Vagina (tissue), 2 donors: Measurements from ENCODE around the gene FCRL2.

Experiments used
- POLR2A ChIP-seq, 2 donors: fragments of 450-650 bp; IDR thresholded peaks; one replicate each; pipeline ENCODE4 v1.6.1; 2017; ENCODE audit warnings: antibody characterized with exemption in 2 of 2, mild to moderate bottlenecking in 2 of 2, moderate library complexity in 2 of 2
- POLR2AphosphoS5 ChIP-seq, 2 donors: sonication (generic); formaldehyde crosslinking; IDR thresholded peaks; one replicate each; pipeline ENCODE4 v1.9.0; 2017; ENCODE audit warnings: antibody characterized with exemption in 2 of 2, mild to moderate bottlenecking in 2 of 2, low read depth in 1 of 2; ENCODE audit not compliant: insufficient read depth in 1 of 2
- TF ChIP-seq, protein P1 (sequence below), 3 experiments: fragments of 450-650 bp in 2 of 3; fragments of 200-600 bp in 1 of 3; sonication (generic) in 1 of 3; IDR thresholded peaks; one replicate each; pipeline ENCODE4 v1.5.1; 2017 to 2019; ENCODE audit warnings: antibody characterized with exemption in 3 of 3, mild to moderate bottlenecking in 2 of 3, moderate library complexity in 2 of 3

DNA sequence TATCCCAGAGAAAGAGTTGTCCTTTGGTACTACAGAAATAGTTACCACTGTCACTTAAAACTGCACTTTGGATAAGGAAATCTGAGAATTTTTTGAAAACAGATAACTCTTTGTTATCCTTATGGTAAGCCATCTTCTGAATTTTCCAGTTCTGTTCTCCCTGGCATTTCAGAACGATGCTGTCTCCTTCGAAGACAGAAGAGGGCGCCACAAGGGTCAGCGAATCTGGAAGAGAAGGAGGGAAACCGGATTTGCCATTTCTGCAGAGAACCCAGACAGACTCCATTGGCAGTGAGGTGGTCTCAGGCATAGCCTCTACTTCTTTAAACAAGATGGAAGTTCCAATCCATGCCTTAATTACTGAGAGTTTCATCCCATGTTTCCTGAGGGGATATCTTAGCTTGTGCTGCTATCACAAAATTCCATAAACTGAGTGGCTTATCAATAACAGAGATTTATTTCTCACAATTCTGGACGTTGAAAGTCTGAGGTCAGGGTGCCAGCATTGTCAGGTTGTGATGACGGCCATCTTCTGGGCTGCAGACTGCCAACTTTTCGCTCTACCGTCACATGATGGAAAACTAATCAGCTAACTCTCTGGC is 6.4 kb downstream of the FCRL2 start:
- TF ChIP-seq, protein P1, sequence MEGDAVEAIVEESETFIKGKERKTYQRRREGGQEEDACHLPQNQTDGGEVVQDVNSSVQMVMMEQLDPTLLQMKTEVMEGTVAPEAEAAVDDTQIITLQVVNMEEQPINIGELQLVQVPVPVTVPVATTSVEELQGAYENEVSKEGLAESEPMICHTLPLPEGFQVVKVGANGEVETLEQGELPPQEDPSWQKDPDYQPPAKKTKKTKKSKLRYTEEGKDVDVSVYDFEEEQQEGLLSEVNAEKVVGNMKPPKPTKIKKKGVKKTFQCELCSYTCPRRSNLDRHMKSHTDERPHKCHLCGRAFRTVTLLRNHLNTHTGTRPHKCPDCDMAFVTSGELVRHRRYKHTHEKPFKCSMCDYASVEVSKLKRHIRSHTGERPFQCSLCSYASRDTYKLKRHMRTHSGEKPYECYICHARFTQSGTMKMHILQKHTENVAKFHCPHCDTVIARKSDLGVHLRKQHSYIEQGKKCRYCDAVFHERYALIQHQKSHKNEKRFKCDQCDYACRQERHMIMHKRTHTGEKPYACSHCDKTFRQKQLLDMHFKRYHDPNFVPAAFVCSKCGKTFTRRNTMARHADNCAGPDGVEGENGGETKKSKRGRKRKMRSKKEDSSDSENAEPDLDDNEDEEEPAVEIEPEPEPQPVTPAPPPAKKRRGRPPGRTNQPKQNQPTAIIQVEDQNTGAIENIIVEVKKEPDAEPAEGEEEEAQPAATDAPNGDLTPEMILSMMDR (IDR thresholded peaks at IDR 0.05) = no peak
- TF ChIP-seq POLR2AphosphoS5 (IDR thresholded peaks at IDR 0.05; ENCODE audit: insufficient read depth in 1 of 2, low read depth in 1 of 2) = no peak
- TF ChIP-seq POLR2A (IDR thresholded peaks at IDR 0.05) = no peak
